Pancreas (tissue), 10 donors: Measurements from ENCODE around the gene DTNA. TPM values are rescaled to one million over a fixed set of nuclear protein-coding genes. Genes with fewer than 3 reads are reported as not detected.
"Not testable (repeated sequence)": the region's sequence is repeated elsewhere in the genome, so short reads cannot be mapped to it uniquely, and the experiment has no call there.

Experiments
- ATAC-seq, 4 donors: fragments of 200-7000 bp; cut with Tn5 transposase; one replicate each; pipeline versions ENCODE4 v1.8.0 to v1.9.1; 2020; ENCODE audit warnings: mild to moderate bottlenecking in 4 of 4, moderate library complexity in 4 of 4
- DNase-seq, 6 donors: peaks; one replicate each; pipeline ENCODE4 v3.0.0-alpha.2; 2020
- FAIRE-seq: peaks from 2 replicates; lab custom pipeline; 2012; peaks lifted over from hg19 to GRCh38; lab: Jason Lieb, UNC
- H3K27ac ChIP-seq, 4 donors: fragments of 200-600 bp; sonication (generic); 1 replicate in 3 of 4; 2 replicates in 1 of 4; pipeline versions ENCODE4 v1.5.0 to v1.8.0; 2020
- H3K27me3 ChIP-seq, 4 donors: fragments of 200-600 bp; one replicate each; pipeline ENCODE4 v1.8.0; 2021
- H3K36me3 ChIP-seq, 3 donors: fragments of 200-600 bp; sonication (generic) in 1 of 3; one replicate each; pipeline versions ENCODE4 v1.5.0 to v1.8.0; 2020 to 2021
- H3K4me1 ChIP-seq, 3 donors: fragments of 200-600 bp; one replicate each; pipeline ENCODE4 v1.8.0; 2021
- H3K4me3 ChIP-seq, 4 donors: fragments of 200-600 bp; sonication (generic) in 2 of 4; one replicate each; pipeline versions ENCODE4 v1.5.0 to v1.8.0; 2020 to 2021
- H3K9me3 ChIP-seq, 4 donors: fragments of 200-600 bp; one replicate each; pipeline ENCODE4 v1.8.0; 2021
- CTCF ChIP-seq, 4 donors: fragments of 200-600 bp; sonication (generic) in 3 of 4; IDR thresholded peaks; one replicate each; pipeline versions ENCODE4 v1.5.0 to v1.8.0; 2021; ENCODE audit warnings: antibody characterized with exemption in 4 of 4
- WGBS, 2 donors: extraction: QIAGEN DNeasy Blood & Tissue Kit; methylation state at CpG; one replicate each; pipeline ENCODE4 v1.1.7; 2013; 5-methylcytosine and 5-hydroxymethylcytosine counted together
- intact Hi-C, 3 donors: fragments of 100-400 bp; cut with DNase I; formaldehyde crosslinking; loops; one replicate each; pipeline versions ENCODE4 v1.11.1 to v1.14.2; 2022
- polyA plus RNA-seq, 2 donors: library from polyadenylated mRNA; stranded (reverse); fragments of 200-250 nt; gene quantifications; one replicate each; pipeline ENCODE4 v1.2.3, GENCODE V29; 2013
- total RNA-seq, 6 donors: library from RNA; stranded (reverse); fragmentation: NEBNext Ultra II Directional in 4 of 6; extraction: Animal tissue kit (Norgen Biotek cat#: 25700) in 4 of 6; gene quantifications; one replicate each; pipeline versions ENCODE4 v1.2.1 to v1.2.4, GENCODE V29; 2021 to 2023
- donor health status: healthy with polysubstance abuse.
- donor health status: DM: no; HTN: no; CAD: no; lungs with moderate emphysema.
- donor health status: DM: no; HTN: no; CAD: no.
- donor health status: control.
- donor health status: control.
- donor health status: Bipolar disorder and iron deficiency.
- donor health status: DM: yes; HTN: yes; CAD: no.
- donor health status: DM: no; HTN: no; CAD: no.
- donor health status: DM: no; HTN: no; CAD: no.
- donor health status: DM: yes; HTN: yes; CAD: no.

Gene DTNA
- total and polyA plus RNA-seq, 8 donors: 15.3 to 37.5 (median 26.4) TPM

GRCh38 chr18:34707670-34708069 is 2.4 kb upstream of the DTNA start:
- H3K9me3 ChIP-seq: no peaks in the 10 kb centered on the region
- ATAC-seq (peak; percentile 64 to 77 (median 68)), FAIRE-seq (peak; percentile 83), DNase-seq (peak in 3 of 6 donors; percentile 23 to 63 (median 29))
- intact Hi-C loops: no loop called here
- H3K36me3 ChIP-seq: no peaks in the 10 kb centered on the region
- WGBS, 2 donors: 12 to 23% methylated on average over 4 of the region's 4 CpGs
- TF ChIP-seq CTCF (IDR thresholded peaks at IDR 0.05): no peak
- no peak overlapping the region for H3K4me3 ChIP-seq
- H3K27me3 ChIP-seq: no peaks in the 10 kb centered on the region
- H3K27ac ChIP-seq: no peak overlapping the region
- H3K4me1 ChIP-seq: peaks cover 4 to 8% (median 4%) of the 10 kb centered on the region in 3 donors

- no peak overlapping the region for H3K4me3 ChIP-seq
- H3K27me3 ChIP-seq: no peaks in the 10 kb centered on the region
- ATAC-seq (peak in 3 of 4 donors; percentile 44 to 55 (median 46)), FAIRE-seq (no peak), DNase-seq (no peak)
- no peak for TF ChIP-seq CTCF (IDR thresholded peaks at IDR 0.05)
- no peaks in the 10 kb centered on the region for H3K36me3 ChIP-seq
- peaks cover 4 to 8% (median 4%) of the 10 kb centered on the region in 3 donors for H3K4me1 ChIP-seq
- H3K27ac ChIP-seq: peak overlapping the region in 1 of 4 donors; percentile 19
- H3K9me3 ChIP-seq: no peaks in the 10 kb centered on the region
- intact Hi-C loops: no loop called here
- 66 to 87% methylated on average over 3 of the region's 3 CpGs for WGBS, 2 donors
Observed at GRCh38 chr18:34709104-34709503, 994 bp upstream of the DTNA start.

GRCh38 chr18:34710458-34710914 is 388 bp downstream of the DTNA start:
- Histone ChIP-seq H3K4me3 (no peak overlapping the region), H3K27ac (no peak overlapping the region)
- FAIRE-seq: no peak

GRCh38 chr18:34710934-34711333 is 836 bp downstream of the DTNA start:
- WGBS, 2 donors: 79 to 80% methylated on average over 5 of the region's 5 CpGs
- Histone ChIP-seq H3K4me3 (no peak overlapping the region), H3K27ac (no peak overlapping the region), H3K27me3 (no peaks in the 10 kb centered on the region), H3K4me1 (peaks cover 4 to 8% (median 4%) of the 10 kb centered on the region in 3 donors), H3K36me3 (no peaks in the 10 kb centered on the region), H3K9me3 (no peaks in the 10 kb centered on the region)
- peak; percentile 9 for FAIRE-seq
- no peak for DNase-seq
- TF ChIP-seq CTCF (IDR thresholded peaks at IDR 0.05): no peak
- ATAC-seq: peak in 1 of 4 donors; percentile 36
- intact Hi-C loops: no loop called here

More at GRCh38 chr18:34710458-34710914, 388 bp downstream of the DTNA start:
- DNase-seq (no peak), ATAC-seq (peak in 2 of 4 donors; percentile 15 to 19)
- no peak for TF ChIP-seq CTCF (IDR thresholded peaks at IDR 0.05)
- Histone ChIP-seq H3K36me3 (no peaks in the 10 kb centered on the region), H3K9me3 (no peaks in the 10 kb centered on the region), H3K4me1 (peaks cover 4 to 8% (median 4%) of the 10 kb centered on the region in 3 donors), H3K27me3 (no peaks in the 10 kb centered on the region)
- 72 to 73% methylated on average over 6 of the region's 6 CpGs for WGBS, 2 donors
- intact Hi-C loops: no loop called here

GRCh38 chr18:34716111-34716510 is 6.0 kb downstream of the DTNA start:
- intact Hi-C loops, DNase-seq, H3K36me3 ChIP-seq, FAIRE-seq, H3K27me3 ChIP-seq, H3K27ac ChIP-seq, H3K9me3 ChIP-seq, ATAC-seq, H3K4me1 ChIP-seq, H3K4me3 ChIP-seq: not testable (repeated sequence)
- 95 to 97% methylated on average over 14 of the region's 14 CpGs for WGBS, 2 donors
